SK-N-SH treated with all-trans-retinoic acid at 6 μM for 48 hours (cell line): ENCODE measurements around the gene PTGS2.

Source experiments
- ATAC-seq: fragments of 200-7000 bp; cut with Tn5 transposase; 3 replicates; pipeline ENCODE4 v1.9.1; 2020; ENCODE audit warnings: mild to moderate bottlenecking, moderate library complexity
- ARNTL ChIP-seq: fragments of 450-650 bp; formaldehyde crosslinking; IDR thresholded peaks from 2 replicates; pipeline ENCODE4 v1.5.0; 2020; ENCODE audit warnings: low read depth, mild to moderate bottlenecking, moderate library complexity, borderline replicate concordance
- BACH2 ChIP-seq: fragments of 250-450 bp; sonication (Bioruptor Pico); IDR thresholded peaks from 2 replicates; pipeline ENCODE4 v1.9.0; 2021; ENCODE audit warnings: mild to moderate bottlenecking, borderline replicate concordance
- CREB5 ChIP-seq: fragments of 250-450 bp; sonication (Bioruptor Pico); IDR thresholded peaks from 2 replicates; pipeline ENCODE4 v1.5.1; 2020; ENCODE audit warnings: low read depth, mild to moderate bottlenecking, moderate library complexity
- CSDC2 ChIP-seq: fragments of 250-450 bp; sonication (Bioruptor Pico); IDR thresholded peaks from 2 replicates; pipeline ENCODE4 v1.5.0; 2020; ENCODE audit warnings: mild to moderate bottlenecking, moderate library complexity
- CSRNP3 ChIP-seq: fragments of 250-450 bp; sonication (Bioruptor Pico); IDR thresholded peaks from 2 replicates; pipeline ENCODE4 v1.5.1; 2021; ENCODE audit warnings: mild to moderate bottlenecking, moderate library complexity
- ESRRG ChIP-seq: fragments of 250-450 bp; sonication (Bioruptor Pico); IDR thresholded peaks from 2 replicates; pipeline ENCODE4 v1.6.1; 2021; ENCODE audit warnings: mild to moderate bottlenecking
- GLIS3 ChIP-seq: fragments of 250-450 bp; sonication (Bioruptor Pico); IDR thresholded peaks from 2 replicates; pipeline ENCODE4 v1.5.0; 2020; ENCODE audit warnings: mild to moderate bottlenecking, moderate library complexity
- ISL1 ChIP-seq: fragments of 250-450 bp; sonication (Bioruptor Pico); IDR thresholded peaks from 2 replicates; pipeline ENCODE4 v2.1.2; 2022; ENCODE audit warnings: mild to moderate bottlenecking, moderate library complexity
- OSR1 ChIP-seq: fragments of 250-450 bp; sonication (Bioruptor Pico); IDR thresholded peaks from 2 replicates; pipeline ENCODE4 v1.8.0; 2022; ENCODE audit warnings: moderate library complexity, mild to moderate bottlenecking, inconsistent platforms
- PATZ1 ChIP-seq: fragments of 250-450 bp; sonication (Bioruptor Pico); IDR thresholded peaks from 2 replicates; pipeline ENCODE4 v1.8.0; 2020; ENCODE audit warnings: mild to moderate bottlenecking, moderate library complexity, borderline replicate concordance
- POU6F1 ChIP-seq: fragments of 250-450 bp; sonication (Bioruptor Pico); IDR thresholded peaks from 2 replicates; pipeline ENCODE4 v1.8.0; 2021; ENCODE audit warnings: low read depth, mild to moderate bottlenecking, moderate library complexity, borderline replicate concordance
- PPARA ChIP-seq: fragments of 250-450 bp; sonication (Bioruptor Pico); IDR thresholded peaks from 2 replicates; pipeline ENCODE4 v1.5.0; 2020; ENCODE audit warnings: mild to moderate bottlenecking, borderline replicate concordance
- RARB ChIP-seq: fragments of 250-450 bp; sonication (Bioruptor Pico); IDR thresholded peaks from 2 replicates; pipeline ENCODE4 v1.8.0; 2021; ENCODE audit warnings: mild to moderate bottlenecking, moderate library complexity
- SNAI2 ChIP-seq: fragments of 250-450 bp; sonication (Bioruptor Pico); IDR thresholded peaks from 2 replicates; pipeline ENCODE4 v1.5.0; 2020; ENCODE audit warnings: mild to moderate bottlenecking, moderate library complexity
- TCF4 ChIP-seq: fragments of 250-450 bp; sonication (Bioruptor Pico); IDR thresholded peaks from 2 replicates; pipeline ENCODE4 v1.8.0; 2021; ENCODE audit warnings: mild to moderate bottlenecking, moderate library complexity, borderline replicate concordance
- TOX ChIP-seq: fragments of 250-450 bp; sonication (Bioruptor Pico); IDR thresholded peaks from 2 replicates; pipeline ENCODE4 v1.8.0; 2021; ENCODE audit warnings: mild to moderate bottlenecking, moderate library complexity, borderline replicate concordance
- TSHZ2 ChIP-seq: fragments of 250-450 bp; sonication (Bioruptor Pico); IDR thresholded peaks from 2 replicates; pipeline ENCODE4 v1.5.0; 2020; ENCODE audit warnings: mild to moderate bottlenecking, moderate library complexity
- ZC3H10 ChIP-seq: fragments of 250-450 bp; sonication (Bioruptor Pico); IDR thresholded peaks from 2 replicates; pipeline ENCODE4 v1.5.1; 2021; ENCODE audit warnings: mild to moderate bottlenecking, moderate library complexity
- ZFP3 ChIP-seq: fragments of 250-450 bp; sonication (Bioruptor Pico); IDR thresholded peaks from 2 replicates; pipeline ENCODE4 v1.5.0; 2020; ENCODE audit warnings: mild to moderate bottlenecking, moderate library complexity
- ZFP30 ChIP-seq: fragments of 450-650 bp; formaldehyde crosslinking; IDR thresholded peaks from 2 replicates; pipeline ENCODE4 v1.5.0; 2022; ENCODE audit warnings: mild to moderate bottlenecking, moderate library complexity
- ZNF70 ChIP-seq: fragments of 450-650 bp; formaldehyde crosslinking; IDR thresholded peaks from 2 replicates; pipeline ENCODE4 v1.5.0; 2020; ENCODE audit warnings: mild to moderate bottlenecking, moderate library complexity
- ZNF8 ChIP-seq: fragments of 450-650 bp; formaldehyde crosslinking; IDR thresholded peaks from 2 replicates; pipeline ENCODE4 v1.5.0; 2020; ENCODE audit warnings: mild to moderate bottlenecking, moderate library complexity

Gene PTGS2

GRCh38 chr1:186708694-186709097, 28.5 kb upstream of the PTGS2 start (continued):
- no peak for TF ChIP-seq TOX (CRISPR knock-in tag)

GRCh38 chr1:186703209-186703766, 23.1 kb upstream of the PTGS2 start:
- no peak; the same call in 1 of the 3 replicates for ATAC-seq
- TF ChIP-seq CSDC2 (CRISPR knock-in tag), result no peak
- no peak for TF ChIP-seq ZFP3 (CRISPR knock-in tag)
- TF ChIP-seq ZNF70 (CRISPR knock-in tag), result no peak
- TF ChIP-seq SNAI2, result no peak
- no peak for TF ChIP-seq PATZ1 (CRISPR knock-in tag)
- no peak for TF ChIP-seq ISL1 (CRISPR knock-in tag)
- TF ChIP-seq PPARA (CRISPR knock-in tag), result no peak
- no peak for TF ChIP-seq RARB (CRISPR knock-in tag)
- no peak for TF ChIP-seq BACH2 (CRISPR knock-in tag)
- TF ChIP-seq CSRNP3, result no peak
- no peak for TF ChIP-seq ZFP30 (CRISPR knock-in tag)
- TF ChIP-seq ARNTL, result no peak
- TF ChIP-seq ZC3H10 (CRISPR knock-in tag), result no peak
- TF ChIP-seq ESRRG (CRISPR knock-in tag), result no peak

GRCh38 chr1:186700722-186701121, 20.5 kb upstream of the PTGS2 start:
- no peak for ATAC-seq
- TF ChIP-seq ZNF70 (CRISPR knock-in tag) (no peak), TOX (CRISPR knock-in tag) (no peak), POU6F1 (CRISPR knock-in tag) (no peak), PPARA (CRISPR knock-in tag) (no peak), PATZ1 (CRISPR knock-in tag) (no peak), ARNTL (no peak), GLIS3 (CRISPR knock-in tag) (no peak), ESRRG (CRISPR knock-in tag) (no peak), CREB5 (no peak), ZNF8 (CRISPR knock-in tag) (no peak), RARB (CRISPR knock-in tag) (no peak), ZFP30 (CRISPR knock-in tag) (no peak), ISL1 (CRISPR knock-in tag) (no peak), TCF4 (CRISPR knock-in tag) (no peak)
- TF ChIP-seq, all 23 proteins: peak for 0

GRCh38 chr1:186699519-186699918, 19.3 kb upstream of the PTGS2 start:
- TF ChIP-seq ZNF8 (CRISPR knock-in tag), result no peak
- TF ChIP-seq ARNTL, result no peak
- TF ChIP-seq OSR1 (CRISPR knock-in tag), result no peak
- no peak for TF ChIP-seq ESRRG (CRISPR knock-in tag)
- TF ChIP-seq RARB (CRISPR knock-in tag), result no peak
- no peak for TF ChIP-seq ZC3H10 (CRISPR knock-in tag)
- no peak for TF ChIP-seq CREB5
- no peak for TF ChIP-seq TSHZ2 (CRISPR knock-in tag)
- no peak for TF ChIP-seq TOX (CRISPR knock-in tag)
- ATAC-seq, result no peak
